Astrocyte of the cerebellum (primary cell): ENCODE measurements around the gene PAQR4.

Experiments
- DNase-seq: peaks from one replicate; pipeline ENCODE4 v3.0.0-alpha.2; 2011; ENCODE audit warnings: low read depth
- H3K4me3 ChIP-seq: 2 replicates; pipeline ENCODE4 v1.5.1; 2011; ENCODE audit warnings: mild to moderate bottlenecking, low read depth, low read length, moderate library complexity
- CTCF ChIP-seq: IDR thresholded peaks from 2 replicates; pipeline ENCODE4 v1.5.1; 2012; ENCODE audit warnings: low read length, low read depth, moderate library complexity, mild to moderate bottlenecking; ENCODE audit errors: missing control alignments
- in situ Hi-C: cut with HindIII; loops from 2 replicates; pipeline ENCODE4 v1.10.0; 2017; ENCODE audit warnings: low sequenced_read_pairs

Gene PAQR4

GRCh38 chr16:3015865-3016521, 46.8 kb downstream of the PAQR4 start:
- TF ChIP-seq CTCF, result no peak
- DNase-seq, result no peak
- no peak overlapping the region for H3K4me3 ChIP-seq
- in situ Hi-C loops, result no loop called here

GRCh38 chr16:3017344-3017743, 48.2 kb downstream of the PAQR4 start:
- no peak for DNase-seq
- in situ Hi-C loops, result no loop called here
- no peak overlapping the region for H3K4me3 ChIP-seq
- TF ChIP-seq CTCF, result no peak

GRCh38 chr16:3017794-3018506, 48.8 kb downstream of the PAQR4 start, which contains the start of gene CLDN6:
TSS of gene CLDN6 (minus strand) at chr16:3018183. CDS start at chr16:3016021, 2,162 bp downstream.
- peak; percentile 36 for TF ChIP-seq CTCF
- no peak within 1 kb of the TSS for H3K4me3 ChIP-seq
- no peak for DNase-seq
- in situ Hi-C loops, result no loop called here

GRCh38 chr16:3019594-3020246, 50.6 kb downstream of the PAQR4 start:
- no peak for TF ChIP-seq CTCF
- in situ Hi-C loops, result no loop called here
- DNase-seq, result no peak
- peak overlapping the region; percentile 93 for H3K4me3 ChIP-seq

- in situ Hi-C loops, result no loop called here
- H3K4me3 ChIP-seq, result peak within 1 kb of the TSS; percentile 93
- TF ChIP-seq CTCF, result no peak
- DNase-seq, result peak; percentile 15
Measured at GRCh38 chr16:3020247-3020603, 51.1 kb downstream of the PAQR4 start, which contains the start of gene TNFRSF12A. TSS of gene TNFRSF12A (plus strand) at chr16:3020368. CDS start at chr16:3020398, 30 bp downstream.

GRCh38 chr16:3020604-3021448, 51.7 kb downstream of the PAQR4 start:
- in situ Hi-C loops, result no loop called here
- TF ChIP-seq CTCF, result no peak
- DNase-seq, result peak; percentile 34
- H3K4me3 ChIP-seq, result peak overlapping the region; percentile 93
